ENCODE results near the gene DUSP1. TPM values are rescaled to one million over a fixed set of nuclear protein-coding genes. Genes with fewer than 3 reads are reported as not detected.

Gene DUSP1
- total and polyA plus RNA-seq, 4 donors = 138 to 1,153 (median 344) TPM

DNA sequence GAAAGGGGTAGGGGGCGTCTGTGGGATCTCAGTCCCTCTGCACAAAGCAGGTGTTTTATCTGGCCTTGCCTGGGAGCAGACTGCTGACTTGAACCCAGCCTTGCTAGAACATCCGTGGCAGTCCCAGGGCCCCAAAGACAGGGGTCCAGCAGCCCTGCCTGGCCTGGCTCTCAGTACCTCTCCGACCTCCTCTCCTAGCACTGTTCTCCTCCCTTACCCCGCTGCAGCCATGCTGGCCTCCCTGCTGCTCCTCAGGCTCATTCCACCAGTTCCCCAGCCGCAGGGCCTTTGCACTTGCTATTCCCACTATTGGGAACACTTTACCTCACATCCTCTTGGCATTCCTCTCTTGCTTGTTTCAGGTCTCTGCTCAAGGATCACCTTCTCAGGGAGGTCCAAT lies 45.2 kb downstream of the DUSP1 start:
- peaks cover 0 to 11% (median 0%) of the 10 kb centered on the region in 5 donors for H3K4me1 ChIP-seq (ENCODE audit: control insufficient read depth in 5 of 5, insufficient read depth in 5 of 5, low read length in 5 of 5)
- H3K27me3 ChIP-seq (ENCODE audit: control insufficient read depth in 3 of 3, insufficient read depth in 3 of 3, low read length in 2 of 3) = no peaks in the 10 kb centered on the region
- no peaks in the 10 kb centered on the region for H3K36me3 ChIP-seq (ENCODE audit: control insufficient read depth in 4 of 4, insufficient read depth in 4 of 4, low read length in 4 of 4)
- H3K4me3 ChIP-seq = no peak overlapping the region
- no peaks in the 10 kb centered on the region for H3K9me3 ChIP-seq (ENCODE audit: control insufficient read depth in 4 of 4, insufficient read depth in 3 of 4, low read length in 3 of 4)
- DNase-seq (no peak), ATAC-seq (ENCODE audit: insufficient read depth, low FRiP score) (no peak)
- H3K27ac ChIP-seq (ENCODE audit: low read depth in 1 of 2, low read length in 1 of 2) = no peak overlapping the region
- WGBS, 2 donors = 93 to 95% methylated on average over 5 of the region's 5 CpGs
- H3K9ac ChIP-seq (ENCODE audit: insufficient read depth in 1 of 2, low read length in 2 of 2) = no peak overlapping the region
- no peak for TF ChIP-seq CTCF (IDR thresholded peaks at IDR 0.05; ENCODE audit: control extremely low read depth, extremely low read depth)

- no peak for DNase-seq
- Histone ChIP-seq H3K27ac (ENCODE audit: low read depth in 1 of 2, low read length in 1 of 2) (no peak overlapping the region), H3K36me3 (ENCODE audit: control insufficient read depth in 4 of 4, insufficient read depth in 4 of 4, low read length in 4 of 4) (no peaks in the 10 kb centered on the region), H3K4me1 (ENCODE audit: control insufficient read depth in 5 of 5, insufficient read depth in 5 of 5, low read length in 5 of 5) (peaks cover 0 to 11% (median 0%) of the 10 kb centered on the region in 5 donors), H3K27me3 (ENCODE audit: control insufficient read depth in 3 of 3, insufficient read depth in 3 of 3, low read length in 2 of 3) (no peaks in the 10 kb centered on the region), H3K9me3 (ENCODE audit: control insufficient read depth in 4 of 4, insufficient read depth in 3 of 4, low read length in 3 of 4) (no peaks in the 10 kb centered on the region), H3K4me3 (no peak overlapping the region), H3K9ac (ENCODE audit: insufficient read depth in 1 of 2, low read length in 2 of 2) (no peak overlapping the region)
- ATAC-seq (ENCODE audit: insufficient read depth, low FRiP score) = no peak
- no peak for TF ChIP-seq CTCF (IDR thresholded peaks at IDR 0.05; ENCODE audit: control extremely low read depth, extremely low read depth)
- WGBS, 2 donors = 95 to 98% methylated on average over 10 of the region's 10 CpGs
Observed at GRCh38 chr5:172725273-172725672, 45.7 kb downstream of the DUSP1 start.

DNA sequence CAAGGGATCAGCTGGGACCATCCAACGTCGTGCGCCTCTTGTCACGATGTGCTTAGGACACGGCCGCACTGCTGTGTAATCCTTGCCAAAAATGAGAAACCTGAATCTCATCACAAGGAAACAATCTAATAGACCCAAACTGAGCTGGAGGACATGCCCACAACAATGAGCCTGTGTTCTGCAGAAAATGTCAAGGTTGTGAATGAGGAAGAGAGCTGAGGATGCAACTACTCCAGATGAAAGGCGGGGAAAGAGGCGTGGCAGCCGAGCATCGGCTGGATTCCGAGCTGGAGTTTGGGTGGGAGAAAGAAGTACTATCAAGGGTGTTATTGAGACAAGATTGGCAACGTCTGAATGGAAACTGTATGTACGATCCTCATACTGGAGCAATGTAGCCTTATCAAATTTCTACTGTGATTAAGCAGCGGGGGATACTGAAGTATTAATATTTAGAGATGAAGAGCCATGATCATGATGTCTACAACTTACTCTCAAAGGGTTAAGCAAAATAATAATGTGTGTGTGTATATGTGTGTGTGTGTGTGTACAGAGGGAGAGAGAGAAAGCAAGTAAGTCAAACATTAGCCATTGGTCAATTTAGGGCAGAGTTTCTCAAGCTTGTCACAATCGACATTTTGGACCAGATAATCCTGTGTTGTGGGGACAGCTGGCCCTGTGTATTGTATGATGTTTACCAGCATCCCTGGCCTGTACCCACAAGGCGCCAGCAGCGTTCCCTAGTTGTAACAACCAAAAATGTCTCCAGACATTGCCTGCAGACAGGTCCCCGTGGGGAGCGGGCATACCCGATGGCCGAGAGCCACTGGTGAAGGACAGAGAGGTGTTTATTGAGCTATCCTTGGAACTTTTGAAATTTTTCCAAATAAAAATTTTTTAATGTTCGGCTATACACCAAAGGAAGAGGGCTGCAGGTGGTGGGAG lies 46.5 kb downstream of the DUSP1 start:
- H3K36me3 ChIP-seq (ENCODE audit: control insufficient read depth in 4 of 4, insufficient read depth in 4 of 4, low read length in 4 of 4) = no peaks in the 10 kb centered on the region
- no peak overlapping the region for H3K27ac ChIP-seq (ENCODE audit: low read depth in 1 of 2, low read length in 1 of 2)
- 75 to 76% methylated on average over 22 of the region's 22 CpGs for WGBS, 2 donors
- no peak overlapping the region for H3K4me3 ChIP-seq
- no peaks in the 10 kb centered on the region for H3K9me3 ChIP-seq (ENCODE audit: control insufficient read depth in 4 of 4, insufficient read depth in 3 of 4, low read length in 3 of 4)
- H3K27me3 ChIP-seq (ENCODE audit: control insufficient read depth in 3 of 3, insufficient read depth in 3 of 3, low read length in 2 of 3) = no peaks in the 10 kb centered on the region
- no peak for TF ChIP-seq CTCF (IDR thresholded peaks at IDR 0.05; ENCODE audit: control extremely low read depth, extremely low read depth)
- ATAC-seq (ENCODE audit: insufficient read depth, low FRiP score) = no peak
- DNase-seq = no peak
- peaks cover 0 to 11% (median 0%) of the 10 kb centered on the region in 5 donors for H3K4me1 ChIP-seq (ENCODE audit: control insufficient read depth in 5 of 5, insufficient read depth in 5 of 5, low read length in 5 of 5)
- no peak overlapping the region for H3K9ac ChIP-seq (ENCODE audit: insufficient read depth in 1 of 2, low read length in 2 of 2)
